A549 treated with DMSO at 1 μM for 4 hours (cell line): ENCODE data around the gene DIP2B. TPM values are rescaled to one million over a fixed set of nuclear protein-coding genes. Genes with fewer than 3 reads are reported as not detected.

Experiments used
- total RNA-seq: library from RNA; stranded (reverse); fragments of 200-300 nt; extraction: Qiagen RNA extraction; gene quantifications from 5 replicates; pipeline ENCODE4 v1.2.3, GENCODE V29; 2022; ENCODE audit warnings: low read depth

Gene DIP2B
- 15.6 to 20.6 TPM (median 19.9 TPM) in 5 replicates for total RNA-seq

DNA sequence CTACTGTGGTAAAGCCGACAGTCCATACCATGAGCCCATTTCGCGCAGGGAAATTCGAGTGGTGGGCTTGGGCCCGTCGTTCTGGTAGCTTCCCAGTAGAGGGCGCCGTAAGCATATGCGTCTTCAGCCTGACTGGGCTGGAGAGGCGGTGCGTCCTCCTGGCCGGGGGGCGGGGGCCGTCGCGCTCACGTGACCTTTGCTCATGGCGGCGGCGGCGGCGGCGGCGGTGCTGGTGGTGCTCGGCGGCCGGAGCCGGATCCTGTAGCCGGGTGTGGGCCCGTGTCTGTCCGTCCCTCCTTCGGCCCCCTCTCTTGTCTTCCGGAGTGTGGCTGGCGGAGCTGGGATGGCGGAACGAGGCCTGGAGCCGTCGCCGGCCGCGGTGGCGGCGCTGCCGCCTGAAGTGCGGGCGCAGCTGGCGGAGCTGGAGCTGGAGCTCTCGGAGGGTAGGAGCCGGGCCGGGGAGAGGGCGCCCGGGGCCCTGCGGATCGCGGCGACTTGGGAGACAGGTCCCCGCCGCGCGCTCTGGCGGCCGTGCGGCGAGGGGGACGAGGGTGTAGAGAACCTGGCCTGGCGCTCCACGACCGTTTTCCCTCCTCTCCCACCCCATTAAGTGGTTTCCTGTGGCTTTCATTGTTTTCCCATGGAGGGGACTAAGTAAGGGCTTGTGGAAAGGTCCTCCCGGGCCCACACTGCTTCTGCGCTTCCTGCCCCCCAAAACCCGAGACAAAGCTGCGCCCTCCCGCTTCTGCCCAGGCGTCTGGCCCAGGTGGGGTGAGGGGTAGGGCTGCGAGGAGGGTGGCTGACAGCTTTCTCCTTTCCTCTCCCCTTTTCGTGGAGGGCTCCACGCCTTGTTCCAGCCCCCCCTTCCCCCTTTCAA lies at the start of gene DIP2B:
Gene DIP2B, plus strand, starts transcription at position 188 of the 877 bp plus-strand sequence. Its CDS starts 156 bp downstream, at position 344.

DNA sequence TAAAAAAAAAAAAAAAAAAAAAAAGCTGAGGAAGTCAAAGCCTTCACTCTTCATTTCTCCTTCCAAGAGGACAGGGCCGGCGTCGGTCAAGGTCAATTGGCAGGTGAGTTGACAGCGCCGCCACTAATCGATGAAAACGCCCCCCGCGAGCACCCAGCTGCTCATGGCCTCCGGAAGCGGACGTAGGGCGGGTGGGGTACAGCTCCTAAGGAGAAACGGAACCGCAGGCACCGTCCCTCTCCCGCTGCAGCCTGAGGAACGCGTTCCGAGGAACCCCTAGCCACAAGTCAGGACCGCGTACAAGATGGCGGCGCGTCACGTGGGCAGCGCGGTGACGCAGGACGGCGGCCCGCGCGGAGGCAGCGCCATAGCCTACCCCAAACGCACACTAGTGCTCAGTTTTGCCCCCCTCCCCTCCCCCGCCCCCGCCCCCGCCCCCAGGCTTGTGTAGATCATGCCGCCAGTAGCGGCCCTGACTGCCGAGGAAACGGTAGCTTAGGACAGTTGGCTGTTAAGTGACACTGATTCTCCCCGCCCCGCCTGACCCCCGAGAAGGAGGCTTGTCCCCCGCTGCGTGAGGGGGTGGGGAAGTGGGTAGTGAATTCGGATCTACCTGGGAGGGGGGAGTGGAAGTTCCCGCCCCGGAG lies 259.0 kb downstream of the DIP2B start, which contains the start of gene ATF1:
Gene ATF1, plus strand, starts transcription at position 463 of the 647 bp plus-strand sequence. CDS start 16,045 bp downstream, outside the sequence.

Other genes with a start within 250 kb of the DIP2B start
- gene LIMA1, start 221.5 kb upstream of the DIP2B start, total RNA-seq, result 6.8 to 11.4 TPM (median 7.8 TPM) in 5 replicates
- not detected in 5 replicates for gene FAM186A, start 108.4 kb upstream of the DIP2B start, total RNA-seq
- gene LARP4, start 104.1 kb upstream of the DIP2B start, total RNA-seq, result 39.2 to 52.8 TPM (median 45.9 TPM) in 5 replicates